ENCODE measurements around the gene ZNF823.
A peak's percentile ranks its signal among the peaks of the same experiment; 100 is the strongest.

ZNF823 gene

DNA sequence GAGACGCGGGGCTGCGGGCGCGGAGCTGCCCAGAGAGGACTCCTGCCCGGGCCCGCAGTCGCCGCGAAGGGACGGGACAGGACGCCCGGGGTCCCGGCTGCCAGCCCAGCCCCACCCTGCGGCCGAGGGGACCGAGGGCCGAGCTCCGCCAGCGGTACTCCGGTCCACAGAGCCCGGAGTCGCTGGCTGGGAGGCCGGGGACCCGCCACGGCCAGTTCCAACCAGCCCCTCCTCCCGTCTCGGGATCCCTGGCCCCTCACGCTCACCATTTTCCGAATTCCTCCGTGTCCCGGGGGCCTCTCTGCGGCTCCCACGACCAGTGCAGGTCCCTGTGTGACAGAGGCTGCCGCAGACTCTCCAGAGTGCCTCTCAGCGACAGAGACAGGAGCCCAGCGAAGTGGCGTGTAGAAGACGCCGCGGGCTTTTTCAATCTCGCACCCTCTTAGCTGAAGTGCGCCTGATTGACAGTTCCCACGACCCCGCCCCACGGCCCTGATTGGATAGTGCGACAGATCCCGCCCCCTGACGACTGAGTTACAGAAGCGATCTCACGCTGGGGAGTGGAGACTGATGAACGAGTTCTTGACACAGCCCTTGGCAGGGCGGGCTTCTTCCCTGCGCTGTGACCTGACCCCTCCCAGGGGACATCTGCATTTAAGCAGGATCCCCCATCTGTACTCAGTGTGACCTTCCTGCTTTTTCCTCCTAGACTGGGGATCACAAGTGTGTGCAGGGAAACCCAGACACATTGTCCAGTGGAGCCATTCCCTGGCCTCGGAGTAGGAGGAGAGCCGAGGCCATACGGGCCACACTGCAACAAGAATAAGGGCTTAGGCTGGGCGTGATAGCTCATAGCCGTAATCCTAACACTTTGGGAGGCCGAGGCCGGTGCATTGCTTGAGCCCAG is 44.0 kb downstream of the ZNF823 start:
- Histone ChIP-seq H3K4me2 (peak overlapping the region; percentile 91 to 99 (median 96)), H3K4me1 (peaks cover 0 to 25% (median 18%) of the 10 kb centered on the region in 10 experiments; a peak in 14 of 20 replicates), H3K27ac (peak overlapping the region in 10 of 11 experiments; percentile 34 to 64 (median 53); a peak in 18 of 22 replicates), H4K20me1 (no peaks in the 10 kb centered on the region), H3K36me3 (no peaks in the 10 kb centered on the region), H3K4me3 (peak overlapping the region; percentile 66 to 77 (median 70)), H3K27me3 (peaks cover 0 to 8% (median 0%) of the 10 kb centered on the region in 11 experiments; a peak in 2 of 22 replicates), H3K9ac (peak overlapping the region; percentile 66 to 83 (median 79)), H3K9me3 (replicated peaks in 1 of 11) (peaks cover 9 to 38% (median 18%) of the 10 kb centered on the region in 11 experiments; a peak in 19 of 22 replicates)
- no peak for TF ChIP-seq Cebpa-rat (IDR thresholded peaks at IDR 0.05)

DNA sequence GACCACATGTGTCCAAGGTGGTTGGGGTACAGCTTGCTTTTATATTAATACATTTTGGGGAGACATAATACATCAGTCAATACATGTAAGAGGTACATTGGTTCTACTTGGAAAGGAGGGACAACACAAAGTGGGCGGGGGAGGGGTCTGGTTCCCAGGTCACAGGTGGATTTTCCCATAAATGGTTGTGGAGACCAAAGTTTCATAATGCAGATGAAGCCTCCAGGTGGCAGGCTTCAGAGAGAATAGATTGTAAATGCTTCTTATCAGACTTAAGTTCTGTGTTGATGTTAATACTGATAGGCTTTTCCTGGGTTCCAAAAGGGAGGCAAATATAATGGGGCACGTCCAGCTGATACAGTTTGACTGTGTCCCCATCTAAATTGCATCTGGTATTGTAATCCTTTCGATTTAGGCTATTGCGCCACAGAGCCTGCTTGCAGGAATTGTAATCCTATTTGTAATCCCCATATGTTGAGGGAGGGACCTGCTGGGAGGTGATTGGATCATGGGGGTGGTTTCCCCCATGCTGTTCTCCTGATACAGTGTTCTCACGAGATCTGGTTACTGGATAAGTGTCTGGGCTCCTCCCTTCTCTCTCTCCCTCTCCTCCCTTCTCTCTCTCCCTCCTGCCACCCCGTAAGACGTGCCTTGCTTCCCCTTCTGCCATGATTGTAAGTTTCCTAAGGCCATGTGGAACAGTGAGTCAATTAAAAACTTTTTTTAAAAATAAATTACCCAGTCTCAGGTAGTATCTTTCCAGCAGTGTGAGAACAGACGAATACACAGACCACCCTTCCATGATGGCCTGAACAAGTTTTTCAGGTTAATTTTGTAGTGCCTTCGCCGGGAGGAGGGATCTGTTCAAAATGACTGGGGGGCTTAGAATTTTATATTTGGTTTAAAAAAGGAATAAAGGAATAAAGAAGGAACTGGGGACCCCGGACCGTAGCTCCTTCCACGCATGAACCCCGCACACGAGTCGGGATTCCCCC is 44.9 kb downstream of the ZNF823 start:
- H3K4me1 ChIP-seq, result peaks cover 0 to 25% (median 18%) of the 10 kb centered on the region in 10 experiments; a peak in 14 of 20 replicates
- H3K27me3 ChIP-seq, result peaks cover 0 to 8% (median 0%) of the 10 kb centered on the region in 11 experiments; a peak in 2 of 22 replicates
- peaks cover 18 to 48% (median 26%) of the 10 kb centered on the region in 11 experiments; a peak in 21 of 22 replicates for H3K9me3 ChIP-seq (replicated peaks in 1 of 11)
- H3K4me3 ChIP-seq, result peak overlapping the region; percentile 66 to 77 (median 70)
- H3K27ac ChIP-seq, result peak overlapping the region in 8 of 11 experiments; percentile 38 to 64 (median 56); a peak in 14 of 22 replicates
- H3K36me3 ChIP-seq, result peaks cover 0 to 5% (median under 1%) of the 10 kb centered on the region in 11 experiments; a peak in 3 of 22 replicates
- TF ChIP-seq Cebpa-rat (IDR thresholded peaks at IDR 0.05), result peak in 1 of 11 experiments; percentile 40; a peak in 1 of 22 replicates
- H3K9ac ChIP-seq, result peak overlapping the region; percentile 66 to 83 (median 79)
- peak overlapping the region; percentile 91 to 99 (median 96) for H3K4me2 ChIP-seq
- no peaks in the 10 kb centered on the region for H4K20me1 ChIP-seq

DNA sequence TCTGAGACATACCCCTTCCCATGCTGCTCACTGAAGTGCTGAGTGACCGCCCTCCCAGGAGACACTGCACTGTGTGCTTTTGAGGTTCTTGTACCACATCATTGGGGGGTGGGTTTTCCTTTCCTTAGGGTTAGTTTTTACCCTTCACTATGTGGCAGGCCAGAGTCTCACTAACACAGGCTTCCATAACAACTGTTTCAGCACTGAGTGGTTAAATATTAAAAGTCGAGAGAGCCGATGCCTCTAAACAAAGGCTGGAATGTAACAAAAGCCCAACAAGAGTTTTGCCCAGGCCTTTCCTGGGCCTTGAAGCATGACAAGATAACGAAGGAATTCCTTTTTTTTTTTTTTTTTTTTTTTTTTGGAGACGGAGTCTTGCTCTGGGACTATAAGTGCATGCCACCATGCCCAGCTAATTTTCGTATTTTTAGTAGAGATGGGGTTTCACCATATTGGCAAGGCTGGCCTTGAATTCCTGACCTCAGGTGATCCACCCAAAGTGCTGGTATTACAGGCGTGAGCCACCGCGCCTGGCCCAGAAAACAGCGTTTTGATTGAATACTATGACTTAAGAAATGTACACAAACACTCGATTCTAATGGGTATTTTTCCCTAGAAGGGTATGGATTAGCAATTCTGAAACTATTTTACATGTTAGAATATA is 46.5 kb downstream of the ZNF823 start:
- Histone ChIP-seq H3K4me3 (no peak overlapping the region), H3K4me1 (peaks cover 0 to 20% (median 16%) of the 10 kb centered on the region in 10 experiments; a peak in 14 of 20 replicates), H3K27ac (no peak overlapping the region), H4K20me1 (no peaks in the 10 kb centered on the region), H3K9me3 (replicated peaks in 1 of 11) (peaks cover 33 to 64% (median 41%) of the 10 kb centered on the region in 11 experiments), H3K9ac (no peak overlapping the region), H3K4me2 (no peak overlapping the region), H3K36me3 (peaks cover 0 to 18% (median 6%) of the 10 kb centered on the region in 11 experiments; a peak in 9 of 22 replicates), H3K27me3 (peaks cover 0 to 8% (median 0%) of the 10 kb centered on the region in 11 experiments; a peak in 2 of 22 replicates)
- no peak for TF ChIP-seq Cebpa-rat (IDR thresholded peaks at IDR 0.05)

DNA sequence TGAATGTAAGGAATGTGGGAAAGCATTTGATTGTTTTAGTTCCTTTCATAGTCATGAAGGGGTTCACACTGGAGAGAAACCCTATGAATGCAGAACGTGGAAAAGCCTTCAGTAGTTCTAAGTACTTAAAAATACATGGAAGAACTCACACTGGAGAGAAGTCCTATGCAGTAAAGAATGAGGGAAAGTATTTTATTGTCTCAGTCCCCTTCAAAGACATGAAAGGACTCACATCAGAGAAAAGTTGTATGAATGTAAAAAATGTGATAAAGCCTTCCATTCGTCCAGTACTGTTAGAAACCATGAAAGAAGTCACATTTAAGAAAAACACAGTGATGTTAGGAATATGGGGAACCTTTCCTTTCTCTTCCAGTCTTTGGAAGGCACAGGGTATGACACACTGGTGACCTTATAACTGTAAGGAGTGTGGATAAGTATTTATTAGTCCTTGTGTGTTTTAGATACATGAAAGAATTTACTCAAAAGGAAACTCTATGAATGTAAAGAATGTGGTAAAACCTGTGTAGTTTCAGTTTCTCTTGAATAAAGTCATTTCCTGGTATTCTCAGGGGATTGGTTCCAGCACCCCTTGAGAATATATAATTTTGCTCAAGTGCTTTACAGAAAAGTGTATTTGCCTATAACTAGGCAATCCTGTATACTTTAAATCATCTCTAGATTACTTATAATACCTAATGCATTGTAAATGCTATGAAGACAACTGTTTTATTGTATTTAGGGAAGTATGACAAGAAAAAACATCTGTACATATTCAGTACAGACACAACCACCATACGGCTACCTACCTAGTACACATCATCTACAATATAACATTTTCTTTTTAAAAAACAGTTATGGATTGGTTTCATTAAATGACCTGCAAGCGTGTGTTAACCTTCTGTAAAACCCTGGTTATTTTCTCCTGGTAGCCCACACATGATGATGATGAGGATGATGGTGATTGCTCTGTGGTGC is 52.8 kb downstream of the ZNF823 start:
- Histone ChIP-seq H3K9me3 (replicated peaks in 1 of 11) (peaks cover 96 to 100% (median 99%) of the 10 kb centered on the region in 11 experiments), H3K27ac (no peak overlapping the region)

DNA sequence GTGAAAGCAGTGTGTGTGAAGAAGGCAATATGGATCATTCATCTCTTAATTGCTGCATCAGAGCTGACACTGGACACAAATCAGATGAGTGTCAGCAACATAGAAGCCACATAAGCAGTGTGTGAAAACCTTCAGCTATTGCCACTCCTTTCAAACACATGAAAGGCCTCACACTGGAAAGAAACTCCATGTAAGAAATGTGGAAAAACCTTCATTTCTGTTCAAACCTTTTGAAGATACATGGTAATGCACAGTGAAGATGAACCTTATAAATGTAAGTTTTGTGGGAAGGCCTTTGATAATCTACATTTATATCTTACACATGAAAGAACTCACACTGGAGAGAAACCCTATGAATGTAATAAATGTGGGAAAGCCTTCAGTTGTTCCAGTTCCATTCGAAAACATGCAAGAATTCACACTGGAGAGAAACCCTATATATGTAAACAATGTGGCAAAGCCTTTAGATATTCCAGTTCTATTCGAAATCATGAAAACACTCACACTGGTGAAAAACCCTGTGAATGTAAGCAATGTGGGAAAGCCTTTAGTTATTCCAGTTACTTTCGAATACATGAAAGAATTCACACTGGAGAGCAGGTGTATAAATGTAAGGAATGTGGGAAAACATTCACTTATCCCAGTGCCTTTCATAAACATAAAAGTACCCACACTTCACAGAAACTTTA is 53.6 kb downstream of the ZNF823 start:
- TF ChIP-seq Cebpa-rat (IDR thresholded peaks at IDR 0.05), result no peak
- peaks cover 97 to 100% (median 99%) of the 10 kb centered on the region in 11 experiments for H3K9me3 ChIP-seq (replicated peaks in 1 of 11)

More for the DNA sequence above, 52.8 kb downstream of the ZNF823 start:
- Histone ChIP-seq H3K9ac (no peak overlapping the region), H3K4me1 (0 out of 20 replicates have a peak, but pooled peaks cover 0 to 7% (median 0%) of the 10 kb centered on the region in 10 experiments), H3K27me3 (no peaks in the 10 kb centered on the region), H3K4me2 (no peak overlapping the region), H3K4me3 (peak overlapping the region in 1 of 10 experiments; percentile 45; a peak in 1 of 20 replicates), H3K36me3 (peaks cover 14 to 77% (median 56%) of the 10 kb centered on the region in 11 experiments; a peak in 20 of 22 replicates), H4K20me1 (no peaks in the 10 kb centered on the region)
- TF ChIP-seq Cebpa-rat (IDR thresholded peaks at IDR 0.05), result no peak

DNA sequence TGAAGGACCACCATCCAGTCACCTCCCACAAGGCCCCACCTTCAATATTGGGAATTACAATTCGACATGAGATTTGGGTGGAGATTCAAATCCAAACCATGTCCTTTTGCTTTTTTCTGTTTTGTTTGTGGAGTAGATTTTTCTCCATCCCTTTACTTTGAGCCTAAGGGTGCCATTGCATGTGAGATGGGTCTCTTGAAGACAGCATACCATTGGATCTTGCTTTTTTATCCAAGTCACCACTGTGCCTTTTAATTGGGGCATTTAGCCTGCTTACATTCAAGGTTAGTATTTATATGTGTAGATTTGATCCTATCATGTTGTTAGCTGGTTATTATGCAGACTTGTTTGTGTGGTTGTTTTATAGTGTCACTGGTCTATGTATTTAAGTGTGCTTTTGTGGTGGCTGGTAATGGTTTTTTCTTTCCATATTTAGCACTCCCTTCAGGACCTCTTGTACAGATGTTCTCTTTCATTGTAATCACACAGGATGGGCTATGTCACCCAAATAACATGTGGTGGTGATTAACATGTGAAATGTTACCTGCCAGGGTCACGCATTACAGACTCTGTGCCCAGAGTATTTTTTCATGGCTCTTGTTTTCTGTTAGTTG is 58.0 kb downstream of the ZNF823 start:
- Histone ChIP-seq H3K4me1 (0 out of 20 replicates have a peak, but pooled peaks cover 0 to under 1% (median 0%) of the 10 kb centered on the region in 10 experiments), H3K36me3 (peaks cover 15 to 84% (median 66%) of the 10 kb centered on the region in 11 experiments; a peak in 20 of 22 replicates), H3K4me2 (no peak overlapping the region), H3K4me3 (no peak overlapping the region), H3K27me3 (no peaks in the 10 kb centered on the region), H3K27ac (no peak overlapping the region), H3K9ac (no peak overlapping the region), H3K9me3 (replicated peaks in 1 of 11) (peaks cover 100% of the 10 kb centered on the region in 11 experiments), H4K20me1 (no peaks in the 10 kb centered on the region)
- no peak for TF ChIP-seq Cebpa-rat (IDR thresholded peaks at IDR 0.05)

More for the DNA sequence above, 53.6 kb downstream of the ZNF823 start:
- no peak overlapping the region for H3K27ac ChIP-seq
- no peak overlapping the region for H3K4me2 ChIP-seq
- no peaks in the 10 kb centered on the region for H3K27me3 ChIP-seq
- no peak overlapping the region for H3K9ac ChIP-seq
- H3K36me3 ChIP-seq, result peaks cover 14 to 85% (median 64%) of the 10 kb centered on the region in 11 experiments; a peak in 20 of 22 replicates
- no peaks in the 10 kb centered on the region for H4K20me1 ChIP-seq
- peak overlapping the region in 1 of 10 experiments; percentile 45; a peak in 4 of 20 replicates for H3K4me3 ChIP-seq
- 0 out of 20 replicates have a peak, but pooled peaks cover 0 to 7% (median 0%) of the 10 kb centered on the region in 10 experiments for H3K4me1 ChIP-seq

Data from BLaER1 treated with 17β-estradiol and CSF1 and Interleukin-3, amounts not matched to agents 10 nM and 100 nM (cell line).